Vagina (tissue), 2 donors: ENCODE measurements around the gene TCF4. TPM values are rescaled to one million over a fixed set of nuclear protein-coding genes. Genes with fewer than 3 reads are reported as not detected.

ENCODE experiments used
- DNase-seq, 2 donors: peaks; one replicate each; pipeline ENCODE4 v3.0.0-alpha.2; 2017; ENCODE audit errors: extremely low spot score in 2 of 2
- H3K27ac ChIP-seq: fragments of 200-600 bp; sonication (generic); one replicate; pipeline ENCODE4 v1.5.1; 2019
- H3K27me3 ChIP-seq: fragments of 200-600 bp; sonication (generic); one replicate; pipeline ENCODE4 v1.5.1; 2019
- H3K36me3 ChIP-seq, 2 donors: fragments of 200-600 bp; sonication (generic); one replicate each; pipeline ENCODE4 v1.5.1; 2017 to 2019
- H3K4me1 ChIP-seq: fragments of 200-600 bp; sonication (generic); one replicate; pipeline ENCODE4 v1.5.1; 2019
- H3K4me3 ChIP-seq, 2 donors: fragments of 200-600 bp; sonication (generic); 1 replicate in 1 of 2; 2 replicates in 1 of 2; pipeline ENCODE4 v1.5.1; 2016 to 2019
- H3K9me3 ChIP-seq: fragments of 200-600 bp; sonication (generic); one replicate; pipeline ENCODE4 v1.5.1; 2019
- CTCF ChIP-seq, 3 experiments: fragments of 450-650 bp in 2 of 3; fragments of 200-600 bp in 1 of 3; sonication (generic) in 1 of 3; IDR thresholded peaks; one replicate each; pipeline ENCODE4 v1.5.1; 2017 to 2019; ENCODE audit warnings: antibody characterized with exemption in 3 of 3, mild to moderate bottlenecking in 2 of 3, moderate library complexity in 2 of 3
- POLR2A ChIP-seq, 2 donors: fragments of 450-650 bp; IDR thresholded peaks; one replicate each; pipeline ENCODE4 v1.6.1; 2017; ENCODE audit warnings: antibody characterized with exemption in 2 of 2, mild to moderate bottlenecking in 2 of 2, moderate library complexity in 2 of 2
- POLR2AphosphoS5 ChIP-seq, 2 donors: sonication (generic); formaldehyde crosslinking; IDR thresholded peaks; one replicate each; pipeline ENCODE4 v1.9.0; 2017; ENCODE audit warnings: antibody characterized with exemption in 2 of 2, mild to moderate bottlenecking in 2 of 2, low read depth in 1 of 2; ENCODE audit not compliant: insufficient read depth in 1 of 2
- intact Hi-C: fragments of 100-400 bp; cut with DNase I; formaldehyde crosslinking; loops from one replicate; pipeline ENCODE4 v1.15.1; 2023
- total RNA-seq: library from RNA; depleted of rRNA; stranded (reverse); fragments of >200 nt; gene quantifications from one replicate; pipeline ENCODE4 v1.2.3, GENCODE V29; 2016

The TCF4 gene
- total RNA-seq, 1 donor from 2014 or later = 105 TPM

GRCh38 chr18:55232506-55232905 is 355.5 kb downstream of the TCF4 start:
- Histone ChIP-seq H3K27me3 (no peaks in the 10 kb centered on the region), H3K27ac (no peak overlapping the region), H3K36me3 (peaks cover 0 to 54% of the 10 kb centered on the region in 2 donors), H3K9me3 (no peaks in the 10 kb centered on the region), H3K4me3 (no peak overlapping the region), H3K4me1 (peaks cover 12% of the 10 kb centered on the region)
- no peak for DNase-seq
- intact Hi-C loops = loop anchor here (10.0 kb wide), 1 partner anchor 182 kb away; no protein-coding TSS in a partner anchor
- TF ChIP-seq CTCF (IDR thresholded peaks at IDR 0.05) (no peak), POLR2AphosphoS5 (IDR thresholded peaks at IDR 0.05; ENCODE audit: insufficient read depth in 1 of 2, low read depth in 1 of 2) (no peak), POLR2A (IDR thresholded peaks at IDR 0.05) (no peak)

GRCh38 chr18:55229682-55230081 is 358.3 kb downstream of the TCF4 start:
- Histone ChIP-seq H3K36me3 (peaks cover 0 to 54% of the 10 kb centered on the region in 2 donors), H3K27me3 (no peaks in the 10 kb centered on the region)

GRCh38 chr18:55228707-55229106 is 359.3 kb downstream of the TCF4 start:
- Histone ChIP-seq H3K36me3 (peaks cover 0 to 51% of the 10 kb centered on the region in 2 donors), H3K4me3 (no peak overlapping the region), H3K9me3 (no peaks in the 10 kb centered on the region), H3K27me3 (no peaks in the 10 kb centered on the region), H3K27ac (no peak overlapping the region), H3K4me1 (no peaks in the 10 kb centered on the region)
- intact Hi-C loops = no loop called here
- DNase-seq = no peak
- TF ChIP-seq CTCF (IDR thresholded peaks at IDR 0.05) (no peak), POLR2A (IDR thresholded peaks at IDR 0.05) (no peak), POLR2AphosphoS5 (IDR thresholded peaks at IDR 0.05; ENCODE audit: insufficient read depth in 1 of 2, low read depth in 1 of 2) (no peak)

More at GRCh38 chr18:55229682-55230081, 358.3 kb downstream of the TCF4 start:
- intact Hi-C loops = loop anchor here (10.0 kb wide), 1 partner anchor 185 kb away; no protein-coding TSS in a partner anchor
- no peak for DNase-seq
- Histone ChIP-seq H3K27ac (no peak overlapping the region), H3K4me1 (no peaks in the 10 kb centered on the region), H3K9me3 (no peaks in the 10 kb centered on the region), H3K4me3 (no peak overlapping the region)
- TF ChIP-seq POLR2AphosphoS5 (IDR thresholded peaks at IDR 0.05; ENCODE audit: insufficient read depth in 1 of 2, low read depth in 1 of 2) = no peak
- no peak for TF ChIP-seq POLR2A (IDR thresholded peaks at IDR 0.05)
- TF ChIP-seq CTCF (IDR thresholded peaks at IDR 0.05) = no peak

GRCh38 chr18:55228191-55228590 is 359.8 kb downstream of the TCF4 start:
- no peak overlapping the region for H3K27ac ChIP-seq
- no peak overlapping the region for H3K4me3 ChIP-seq
- TF ChIP-seq POLR2AphosphoS5 (IDR thresholded peaks at IDR 0.05; ENCODE audit: insufficient read depth in 1 of 2, low read depth in 1 of 2) = no peak
- no peak for TF ChIP-seq CTCF (IDR thresholded peaks at IDR 0.05)
- TF ChIP-seq POLR2A (IDR thresholded peaks at IDR 0.05) = no peak
- intact Hi-C loops = no loop called here
- no peaks in the 10 kb centered on the region for H3K27me3 ChIP-seq
- H3K4me1 ChIP-seq = no peaks in the 10 kb centered on the region
- H3K9me3 ChIP-seq = no peaks in the 10 kb centered on the region
- no peak for DNase-seq
- peaks cover 0 to 45% of the 10 kb centered on the region in 2 donors for H3K36me3 ChIP-seq

- DNase-seq = no peak
- H3K27ac ChIP-seq = no peak overlapping the region
- no peak for TF ChIP-seq POLR2AphosphoS5 (IDR thresholded peaks at IDR 0.05; ENCODE audit: insufficient read depth in 1 of 2, low read depth in 1 of 2)
- no peak for TF ChIP-seq POLR2A (IDR thresholded peaks at IDR 0.05)
- no peak for TF ChIP-seq CTCF (IDR thresholded peaks at IDR 0.05)
- no peaks in the 10 kb centered on the region for H3K27me3 ChIP-seq
- H3K4me3 ChIP-seq = no peak overlapping the region
- intact Hi-C loops = no loop called here
- H3K36me3 ChIP-seq = peaks cover 0 to 43% of the 10 kb centered on the region in 2 donors
- H3K4me1 ChIP-seq = no peaks in the 10 kb centered on the region
- H3K9me3 ChIP-seq = no peaks in the 10 kb centered on the region
These were observed 360.2 kb downstream of the TCF4 start for GRCh38 chr18:55227771-55228170.
